ENCODE measurements around the gene MRPL55. TPM values are rescaled to one million over a fixed set of nuclear protein-coding genes. Genes with fewer than 3 reads are reported as not detected.

The MRPL55 gene
- total and polyA plus RNA-seq, 2 of the 13 experiments (the other 11 are each of a cell fraction or from before 2014, with no cell fraction given), result 58.6 to 92.9 TPM

DNA sequence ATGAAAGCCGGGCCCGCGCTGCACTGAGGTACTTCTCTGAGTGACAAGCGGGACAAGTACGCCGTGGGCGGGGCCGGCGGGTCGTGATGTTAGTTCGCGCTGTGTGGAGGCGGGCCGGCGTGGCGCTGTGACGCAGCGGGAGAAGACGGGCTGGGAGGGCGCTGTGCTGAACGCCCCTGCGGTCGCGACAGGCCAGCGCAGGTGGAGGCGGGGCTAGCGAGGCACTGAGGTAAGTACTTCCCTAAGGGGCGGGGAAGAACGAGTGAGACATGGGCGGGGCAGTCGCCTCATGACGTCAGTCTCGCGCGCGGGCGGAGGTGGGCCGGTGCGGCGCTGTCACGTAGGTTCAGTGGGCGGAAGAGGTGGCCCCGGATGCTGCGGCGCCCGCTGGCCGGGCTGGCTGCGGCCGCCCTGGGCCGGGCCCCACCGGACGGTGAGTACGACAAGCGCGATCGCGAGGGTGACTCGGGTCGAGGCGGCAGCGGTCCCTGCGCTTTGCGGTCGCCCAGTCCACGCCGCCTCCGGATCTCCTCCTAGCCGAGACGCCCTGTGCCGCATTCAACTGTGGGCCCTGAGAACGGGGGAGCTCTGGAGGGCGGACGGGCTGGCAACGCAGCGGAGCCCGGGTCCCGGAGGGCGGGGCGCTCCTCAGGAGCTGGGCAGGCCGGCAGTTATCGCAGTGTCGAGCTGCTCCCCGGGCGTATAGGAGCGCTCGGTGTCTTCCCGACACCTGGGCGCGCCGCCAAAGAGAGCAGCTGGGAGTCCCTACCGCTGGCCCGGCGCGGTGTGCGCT, 31.0 kb upstream of the MRPL55 start, which contains the start of gene GUK1 (continued):
- TF ChIP-seq ZMYM4 (CRISPR knock-in tag; IDR thresholded peaks at IDR 0.05), result peak; percentile 97
- TF ChIP-seq ZNF256 (CRISPR knock-in tag; conservative IDR thresholded peaks at IDR 0.05), result no peak
- TF ChIP-seq HOXA9 (CRISPR knock-in tag; IDR thresholded peaks at IDR 0.05; ENCODE audit: borderline replicate concordance), result no peak
- TF ChIP-seq KMT2B (CRISPR knock-in tag; IDR thresholded peaks at IDR 0.05), result no peak
- TF ChIP-seq, protein P1, sequence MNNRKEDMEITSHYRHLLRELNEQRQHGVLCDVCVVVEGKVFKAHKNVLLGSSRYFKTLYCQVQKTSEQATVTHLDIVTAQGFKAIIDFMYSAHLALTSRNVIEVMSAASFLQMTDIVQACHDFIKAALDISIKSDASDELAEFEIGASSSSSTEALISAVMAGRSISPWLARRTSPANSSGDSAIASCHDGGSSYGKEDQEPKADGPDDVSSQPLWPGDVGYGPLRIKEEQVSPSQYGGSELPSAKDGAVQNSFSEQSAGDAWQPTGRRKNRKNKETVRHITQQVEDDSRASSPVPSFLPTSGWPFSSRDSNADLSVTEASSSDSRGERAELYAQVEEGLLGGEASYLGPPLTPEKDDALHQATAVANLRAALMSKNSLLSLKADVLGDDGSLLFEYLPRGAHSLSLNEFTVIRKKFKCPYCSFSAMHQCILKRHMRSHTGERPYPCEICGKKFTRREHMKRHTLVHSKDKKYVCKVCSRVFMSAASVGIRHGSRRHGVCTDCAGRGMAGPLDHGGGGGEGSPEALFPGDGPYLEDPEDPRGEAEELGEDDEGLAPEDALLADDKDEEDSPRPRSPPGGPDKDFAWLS (CRISPR knock-in tag; IDR thresholded peaks at IDR 0.05; ENCODE audit: borderline replicate concordance), result peak; percentile 66; the same call in 1 of the 2 replicates
- TF ChIP-seq CHD4 (IDR thresholded peaks at IDR 0.05; ENCODE audit: borderline replicate concordance, low read length), result no peak
- TF ChIP-seq, protein P2, sequence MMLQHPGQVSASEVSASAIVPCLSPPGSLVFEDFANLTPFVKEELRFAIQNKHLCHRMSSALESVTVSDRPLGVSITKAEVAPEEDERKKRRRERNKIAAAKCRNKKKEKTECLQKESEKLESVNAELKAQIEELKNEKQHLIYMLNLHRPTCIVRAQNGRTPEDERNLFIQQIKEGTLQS (CRISPR knock-in tag; IDR thresholded peaks at IDR 0.05), result peak; percentile 65
- no peak for TF ChIP-seq EHMT2 (IDR thresholded peaks at IDR 0.05; ENCODE audit: borderline replicate concordance, low read depth, low read length)
- no peak; the same call in 1 of the 2 replicates for TF ChIP-seq ZMYM2 (CRISPR knock-in tag; IDR thresholded peaks at IDR 0.05)
- TF ChIP-seq, protein P3, sequence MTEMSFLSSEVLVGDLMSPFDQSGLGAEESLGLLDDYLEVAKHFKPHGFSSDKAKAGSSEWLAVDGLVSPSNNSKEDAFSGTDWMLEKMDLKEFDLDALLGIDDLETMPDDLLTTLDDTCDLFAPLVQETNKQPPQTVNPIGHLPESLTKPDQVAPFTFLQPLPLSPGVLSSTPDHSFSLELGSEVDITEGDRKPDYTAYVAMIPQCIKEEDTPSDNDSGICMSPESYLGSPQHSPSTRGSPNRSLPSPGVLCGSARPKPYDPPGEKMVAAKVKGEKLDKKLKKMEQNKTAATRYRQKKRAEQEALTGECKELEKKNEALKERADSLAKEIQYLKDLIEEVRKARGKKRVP (CRISPR knock-in tag; IDR thresholded peaks at IDR 0.05), result no peak
- TF ChIP-seq MIER2 (CRISPR knock-in tag; IDR thresholded peaks at IDR 0.05), result no peak
- TF ChIP-seq, protein P4, sequence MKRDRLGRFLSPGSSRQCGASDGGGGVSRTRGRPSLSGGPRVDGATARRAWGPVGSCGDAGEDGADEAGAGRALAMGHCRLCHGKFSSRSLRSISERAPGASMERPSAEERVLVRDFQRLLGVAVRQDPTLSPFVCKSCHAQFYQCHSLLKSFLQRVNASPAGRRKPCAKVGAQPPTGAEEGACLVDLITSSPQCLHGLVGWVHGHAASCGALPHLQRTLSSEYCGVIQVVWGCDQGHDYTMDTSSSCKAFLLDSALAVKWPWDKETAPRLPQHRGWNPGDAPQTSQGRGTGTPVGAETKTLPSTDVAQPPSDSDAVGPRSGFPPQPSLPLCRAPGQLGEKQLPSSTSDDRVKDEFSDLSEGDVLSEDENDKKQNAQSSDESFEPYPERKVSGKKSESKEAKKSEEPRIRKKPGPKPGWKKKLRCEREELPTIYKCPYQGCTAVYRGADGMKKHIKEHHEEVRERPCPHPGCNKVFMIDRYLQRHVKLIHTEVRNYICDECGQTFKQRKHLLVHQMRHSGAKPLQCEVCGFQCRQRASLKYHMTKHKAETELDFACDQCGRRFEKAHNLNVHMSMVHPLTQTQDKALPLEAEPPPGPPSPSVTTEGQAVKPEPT (CRISPR knock-in tag; IDR thresholded peaks at IDR 0.05; ENCODE audit: low read depth), result no peak
- no peak for TF ChIP-seq ZNF326 (CRISPR knock-in tag; IDR thresholded peaks at IDR 0.05; ENCODE audit: borderline replicate concordance)
- TF ChIP-seq ZSCAN29 (CRISPR knock-in tag; conservative IDR thresholded peaks at IDR 0.05), result peak; percentile 63; the same call in 1 of the 2 replicates
- TF ChIP-seq, protein P5, sequence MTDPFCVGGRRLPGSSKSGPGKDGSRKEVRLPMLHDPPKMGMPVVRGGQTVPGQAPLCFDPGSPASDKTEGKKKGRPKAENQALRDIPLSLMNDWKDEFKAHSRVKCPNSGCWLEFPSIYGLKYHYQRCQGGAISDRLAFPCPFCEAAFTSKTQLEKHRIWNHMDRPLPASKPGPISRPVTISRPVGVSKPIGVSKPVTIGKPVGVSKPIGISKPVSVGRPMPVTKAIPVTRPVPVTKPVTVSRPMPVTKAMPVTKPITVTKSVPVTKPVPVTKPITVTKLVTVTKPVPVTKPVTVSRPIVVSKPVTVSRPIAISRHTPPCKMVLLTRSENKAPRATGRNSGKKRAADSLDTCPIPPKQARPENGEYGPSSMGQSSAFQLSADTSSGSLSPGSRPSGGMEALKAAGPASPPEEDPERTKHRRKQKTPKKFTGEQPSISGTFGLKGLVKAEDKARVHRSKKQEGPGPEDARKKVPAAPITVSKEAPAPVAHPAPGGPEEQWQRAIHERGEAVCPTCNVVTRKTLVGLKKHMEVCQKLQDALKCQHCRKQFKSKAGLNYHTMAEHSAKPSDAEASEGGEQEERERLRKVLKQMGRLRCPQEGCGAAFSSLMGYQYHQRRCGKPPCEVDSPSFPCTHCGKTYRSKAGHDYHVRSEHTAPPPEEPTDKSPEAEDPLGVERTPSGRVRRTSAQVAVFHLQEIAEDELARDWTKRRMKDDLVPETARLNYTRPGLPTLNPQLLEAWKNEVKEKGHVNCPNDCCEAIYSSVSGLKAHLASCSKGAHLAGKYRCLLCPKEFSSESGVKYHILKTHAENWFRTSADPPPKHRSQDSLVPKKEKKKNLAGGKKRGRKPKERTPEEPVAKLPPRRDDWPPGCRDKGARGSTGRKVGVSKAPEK (CRISPR knock-in tag; IDR thresholded peaks at IDR 0.05; ENCODE audit: borderline replicate concordance), result no peak
- TF ChIP-seq ZKSCAN8 (CRISPR knock-in tag; IDR thresholded peaks at IDR 0.05; ENCODE audit: borderline replicate concordance), result no peak
- peak; percentile 80 for TF ChIP-seq ZNF709 (CRISPR knock-in tag; IDR thresholded peaks at IDR 0.05)
- no peak for TF ChIP-seq ZNF652 (CRISPR knock-in tag; IDR thresholded peaks at IDR 0.05; ENCODE audit: borderline replicate concordance, low read depth)
- TF ChIP-seq TBL1XR1 (IDR thresholded peaks at IDR 0.05; ENCODE audit: borderline replicate concordance, low read length, partially characterized antibody), result no peak
- peak; percentile 63; the same call in 1 of the 2 replicates for TF ChIP-seq FOXC1 (CRISPR knock-in tag; IDR thresholded peaks at IDR 0.05; ENCODE audit: borderline replicate concordance)

All from HepG2 (cell line).